A204.1 (cell line): ENCODE measurements around the gene WNT3.

ENCODE experiments used
- FAIRE-seq: peaks from 2 replicates; lab custom pipeline; 2012; peaks lifted over from hg19 to GRCh38; lab: Jason Lieb, UNC

WNT3 gene

DNA sequence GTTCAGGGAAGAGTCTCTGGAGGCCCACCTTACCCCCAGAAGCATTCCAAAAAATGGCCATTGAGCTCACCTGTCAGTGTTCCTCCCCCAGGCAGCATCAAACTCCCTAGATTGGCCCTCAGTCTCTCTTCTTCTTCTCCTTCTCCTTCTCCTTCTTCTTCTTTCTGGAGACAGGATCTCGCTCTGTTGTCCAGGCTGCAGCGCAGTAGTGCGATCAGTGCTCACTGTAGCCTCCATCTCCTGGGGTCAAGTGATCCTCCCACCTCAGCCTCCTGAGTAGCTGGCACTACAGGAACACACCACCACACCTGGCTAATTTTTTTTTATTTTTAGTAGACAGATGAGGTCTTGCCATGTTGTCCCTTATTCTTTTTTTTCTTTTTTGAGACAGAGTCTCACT, 16.4 kb upstream of the WNT3 start:
- FAIRE-seq = no peak

DNA sequence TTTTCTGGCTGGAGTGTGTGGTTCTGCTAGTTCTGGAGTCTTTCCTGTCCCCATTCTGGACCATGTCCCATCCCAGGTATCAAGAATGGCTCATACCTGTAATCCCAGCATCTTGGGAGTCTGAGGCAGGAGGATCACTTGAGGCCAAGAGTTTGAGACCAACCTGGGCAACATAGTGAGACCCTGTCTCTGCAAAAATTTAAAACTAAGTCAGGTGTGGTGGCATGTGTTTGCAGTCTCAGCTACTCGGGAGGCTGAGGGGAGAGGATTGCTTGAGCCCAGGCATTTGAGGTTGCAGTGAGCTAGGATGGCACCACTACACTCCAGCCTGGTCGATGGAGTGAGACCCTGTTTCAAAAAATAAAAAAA, 15.3 kb upstream of the WNT3 start:
- no peak for FAIRE-seq

DNA sequence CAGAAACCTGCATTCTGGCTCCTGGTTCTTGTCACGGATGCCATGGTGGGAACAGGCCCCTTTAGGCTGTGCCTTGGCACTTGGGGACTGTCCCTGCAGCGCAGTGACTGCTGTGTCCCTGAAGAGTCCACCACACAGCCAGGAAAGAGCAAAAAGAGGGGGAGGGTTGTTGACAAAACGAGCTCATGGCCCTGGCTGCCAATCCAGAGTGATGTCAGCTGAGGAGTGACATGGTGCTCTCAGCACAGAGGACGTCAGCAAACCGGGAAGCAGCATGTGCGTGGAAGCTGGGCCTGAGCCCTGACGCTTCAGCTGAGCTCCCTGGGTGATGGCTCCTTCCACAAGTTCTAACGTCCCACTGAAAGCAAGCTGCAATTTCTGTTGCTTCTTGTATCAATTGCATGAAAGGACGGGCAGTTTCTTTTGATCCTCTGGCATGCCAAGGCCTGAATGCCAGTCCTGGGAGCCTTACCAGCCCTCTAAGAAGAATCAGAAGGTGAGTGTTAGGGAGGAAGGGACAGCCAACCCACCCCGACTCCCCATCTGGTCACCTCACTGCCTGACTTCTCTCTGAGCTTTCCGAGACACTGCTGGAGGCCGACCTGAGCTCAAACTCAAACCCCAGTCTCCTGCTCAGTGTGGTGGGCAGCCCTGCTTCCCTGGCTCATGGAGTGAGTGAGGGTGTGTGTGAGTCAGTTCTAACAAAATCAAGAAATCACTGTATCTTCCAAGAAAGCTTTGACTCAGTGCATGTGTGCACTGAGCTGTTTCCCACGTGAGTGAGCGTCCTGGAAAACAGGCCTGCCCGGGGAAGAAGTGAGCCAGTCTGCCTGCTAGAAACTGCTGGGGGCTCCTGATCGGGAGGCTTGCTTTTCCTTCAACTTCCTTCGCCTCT, 14.7 kb upstream of the WNT3 start:
- no peak for FAIRE-seq

DNA sequence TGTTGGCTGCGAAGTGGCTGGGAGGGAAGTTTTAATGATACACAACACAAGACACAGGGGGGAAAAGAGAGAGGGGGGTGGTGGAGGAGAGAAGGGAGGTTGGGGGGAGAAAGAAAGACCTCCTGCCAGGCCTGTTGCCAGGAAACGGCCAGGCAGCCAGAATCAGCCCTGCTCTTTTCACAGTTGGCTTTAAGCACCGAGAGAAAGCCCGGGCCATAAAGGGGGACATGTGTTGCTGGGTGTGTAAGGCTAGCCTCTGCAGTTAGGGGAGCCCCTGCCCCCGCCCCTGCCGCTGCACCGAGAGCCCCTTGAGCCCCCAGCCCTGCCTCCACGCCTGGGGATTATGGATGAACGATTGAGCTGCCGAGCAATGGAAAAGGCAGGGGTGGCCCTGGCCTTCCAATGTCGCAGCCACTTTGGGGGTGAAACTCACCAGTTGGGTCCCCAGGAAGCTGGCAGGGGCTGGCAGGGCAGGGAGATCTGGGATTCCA, 13.9 kb upstream of the WNT3 start:
- no peak for FAIRE-seq

DNA sequence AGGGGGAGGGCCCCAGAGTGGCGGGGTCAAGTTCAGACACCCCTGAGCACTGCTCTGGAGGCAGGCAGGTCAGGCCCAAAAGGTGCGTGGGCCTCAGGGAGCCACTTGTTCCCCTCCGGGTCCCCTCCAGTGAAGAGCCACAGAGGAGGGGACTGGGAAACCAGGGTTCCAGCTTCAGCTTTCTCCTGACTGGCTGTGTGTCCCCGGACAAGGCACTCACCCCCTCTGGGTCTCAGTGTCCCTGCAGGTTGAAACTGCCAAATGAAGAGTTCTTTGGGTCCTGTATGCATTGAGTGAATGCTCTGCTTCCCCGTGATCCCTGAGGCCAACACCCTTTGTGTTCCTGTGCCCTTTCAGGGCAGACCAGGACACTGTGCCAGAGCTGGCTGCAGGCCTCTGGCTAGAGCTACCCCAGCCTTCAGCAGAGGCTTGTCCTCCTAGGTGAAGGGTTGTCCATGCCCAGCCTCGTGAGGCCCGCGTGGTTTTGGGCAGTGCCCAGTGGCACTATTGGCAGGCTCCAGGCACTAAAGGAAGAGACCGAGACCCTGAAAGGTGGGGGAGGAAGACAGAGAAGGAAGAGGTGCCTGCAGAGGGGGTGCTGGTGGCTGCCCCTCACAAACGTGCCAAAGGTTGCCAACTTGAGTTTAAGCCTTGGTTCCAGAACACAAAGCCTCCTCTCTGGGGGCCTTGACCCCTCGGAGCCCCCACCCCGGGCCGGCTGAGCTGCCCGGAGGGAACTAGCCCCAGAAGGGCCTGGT, 13.3 kb upstream of the WNT3 start:
- FAIRE-seq = no peak

DNA sequence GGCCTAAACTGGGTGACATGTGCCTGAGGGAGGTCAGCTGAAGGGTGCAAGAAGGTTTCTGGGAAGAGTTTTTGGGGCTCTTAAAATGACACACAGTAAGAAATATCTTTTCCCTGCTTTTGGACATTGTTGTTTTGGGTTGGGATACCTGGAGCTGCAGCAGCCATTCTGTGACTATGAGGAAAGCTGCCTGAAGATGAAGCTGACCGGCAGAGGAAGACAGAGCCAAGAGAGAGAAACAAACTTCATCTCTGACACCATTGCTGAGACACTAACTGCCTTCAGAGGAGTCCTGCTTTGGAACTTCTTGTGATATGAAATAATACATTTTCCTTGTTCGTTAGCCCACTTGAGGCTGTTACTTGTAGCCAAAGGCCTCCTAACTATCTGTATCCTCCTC, 8.8 kb upstream of the WNT3 start:
- FAIRE-seq = no peak

DNA sequence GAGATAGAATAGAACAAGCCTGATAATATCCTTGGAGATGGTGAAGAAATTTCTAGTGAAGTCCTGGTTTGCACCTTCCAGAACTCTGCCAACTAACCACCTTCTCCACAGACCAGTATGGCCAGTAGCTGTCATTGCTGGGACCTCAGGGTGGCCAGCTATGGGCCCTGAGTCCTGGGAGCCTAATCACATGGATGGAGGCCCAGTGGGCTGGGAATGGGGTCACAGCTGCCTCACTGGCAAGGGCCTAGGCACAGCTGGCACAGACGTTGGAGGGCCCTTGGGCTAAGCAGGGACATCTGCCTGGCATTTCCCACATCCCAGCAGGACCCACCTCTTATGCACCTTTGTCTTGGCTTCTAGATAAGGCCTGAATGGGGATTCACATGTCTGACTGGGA, 7.6 kb upstream of the WNT3 start:
- no peak for FAIRE-seq

DNA sequence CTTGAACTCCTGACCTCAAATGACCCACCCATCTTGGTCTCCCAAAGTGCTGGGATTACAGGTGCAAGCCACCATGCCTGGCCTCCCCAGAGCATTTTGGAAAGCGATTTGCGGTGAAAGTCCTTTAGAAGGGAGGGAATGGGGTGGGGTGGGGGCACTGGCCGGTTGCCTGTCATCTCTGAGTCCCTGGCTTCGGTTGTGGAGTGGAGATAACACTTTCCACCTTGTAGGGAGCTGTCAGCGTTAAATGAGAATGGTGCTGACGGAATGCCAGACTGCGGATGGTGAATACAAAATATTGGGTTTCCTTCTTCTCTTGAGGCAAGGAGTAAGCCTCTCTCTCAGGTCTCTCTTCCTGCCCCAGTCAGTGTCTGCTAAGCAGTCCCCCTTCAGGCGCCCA, 5.2 kb upstream of the WNT3 start:
- FAIRE-seq = no peak

DNA sequence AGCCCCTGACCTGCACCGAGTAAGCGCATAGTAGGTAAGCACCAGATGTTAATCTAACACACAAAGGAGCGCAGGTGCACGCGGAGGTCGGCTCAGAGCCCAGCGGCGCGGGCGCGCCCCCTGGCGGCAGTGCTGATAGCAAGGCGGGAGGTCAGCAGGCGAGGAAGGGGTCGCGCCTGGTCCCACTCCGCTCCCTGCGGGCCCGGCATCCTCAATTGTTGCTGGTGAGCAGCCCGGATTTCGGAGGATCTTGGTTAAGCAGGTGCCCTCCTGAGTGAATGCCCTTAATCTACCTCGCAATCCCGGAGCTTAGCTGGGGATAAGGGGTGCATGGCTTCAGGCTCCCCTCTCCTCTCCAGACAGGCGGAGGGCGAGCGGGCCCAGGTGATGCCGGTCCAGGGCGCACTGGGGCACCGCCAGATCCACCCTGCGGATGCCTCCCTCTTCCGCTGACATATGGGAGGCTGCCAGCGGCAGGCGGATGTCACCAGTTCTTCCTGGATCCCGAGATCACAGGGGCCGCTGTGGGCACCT, 4.0 kb upstream of the WNT3 start:
- FAIRE-seq = no peak

DNA sequence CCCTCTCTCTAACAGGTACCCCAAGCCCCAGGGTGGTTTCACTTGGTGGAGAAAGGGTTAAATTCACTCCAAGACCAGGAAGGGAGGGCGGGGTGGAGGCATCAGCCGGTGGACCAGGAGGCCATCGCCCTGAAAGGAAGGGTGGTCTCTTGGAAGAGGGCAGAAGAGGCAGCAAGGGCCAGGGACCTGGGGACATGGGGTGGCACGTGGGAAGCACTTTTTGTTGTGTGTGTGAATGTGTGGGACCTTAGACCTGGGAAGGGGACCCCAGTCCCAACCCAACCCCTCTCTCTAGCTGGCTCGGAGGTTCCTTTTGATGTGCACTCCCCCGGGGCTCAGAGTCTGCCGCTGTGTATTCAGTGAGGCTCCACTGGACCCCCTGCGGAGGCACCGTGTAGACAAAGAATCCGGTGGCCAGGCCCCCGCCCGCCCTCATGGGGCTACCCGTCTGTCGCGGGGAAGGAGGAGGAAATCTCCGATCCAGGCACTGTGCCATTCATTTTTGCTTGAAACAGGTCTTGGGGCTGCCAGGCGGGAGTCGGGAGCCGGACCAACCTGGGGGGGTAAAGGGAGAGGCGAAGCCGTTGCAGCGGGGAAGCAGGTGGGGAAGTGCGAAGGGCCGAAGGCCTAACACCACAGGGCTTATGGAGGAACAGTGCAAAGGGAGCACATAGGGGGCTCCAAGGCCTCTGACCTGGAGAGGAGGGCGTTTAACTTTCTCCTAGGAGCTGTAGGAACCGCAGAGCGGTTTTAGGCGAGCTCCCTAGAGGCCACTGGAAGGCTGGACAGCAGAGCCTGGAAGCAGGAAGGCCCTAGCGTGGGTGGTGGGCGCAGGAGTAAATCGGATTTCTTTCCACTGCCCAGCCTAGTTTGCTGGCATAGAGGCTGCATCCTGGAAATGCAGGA, 3.2 kb upstream of the WNT3 start:
- no peak for FAIRE-seq

DNA sequence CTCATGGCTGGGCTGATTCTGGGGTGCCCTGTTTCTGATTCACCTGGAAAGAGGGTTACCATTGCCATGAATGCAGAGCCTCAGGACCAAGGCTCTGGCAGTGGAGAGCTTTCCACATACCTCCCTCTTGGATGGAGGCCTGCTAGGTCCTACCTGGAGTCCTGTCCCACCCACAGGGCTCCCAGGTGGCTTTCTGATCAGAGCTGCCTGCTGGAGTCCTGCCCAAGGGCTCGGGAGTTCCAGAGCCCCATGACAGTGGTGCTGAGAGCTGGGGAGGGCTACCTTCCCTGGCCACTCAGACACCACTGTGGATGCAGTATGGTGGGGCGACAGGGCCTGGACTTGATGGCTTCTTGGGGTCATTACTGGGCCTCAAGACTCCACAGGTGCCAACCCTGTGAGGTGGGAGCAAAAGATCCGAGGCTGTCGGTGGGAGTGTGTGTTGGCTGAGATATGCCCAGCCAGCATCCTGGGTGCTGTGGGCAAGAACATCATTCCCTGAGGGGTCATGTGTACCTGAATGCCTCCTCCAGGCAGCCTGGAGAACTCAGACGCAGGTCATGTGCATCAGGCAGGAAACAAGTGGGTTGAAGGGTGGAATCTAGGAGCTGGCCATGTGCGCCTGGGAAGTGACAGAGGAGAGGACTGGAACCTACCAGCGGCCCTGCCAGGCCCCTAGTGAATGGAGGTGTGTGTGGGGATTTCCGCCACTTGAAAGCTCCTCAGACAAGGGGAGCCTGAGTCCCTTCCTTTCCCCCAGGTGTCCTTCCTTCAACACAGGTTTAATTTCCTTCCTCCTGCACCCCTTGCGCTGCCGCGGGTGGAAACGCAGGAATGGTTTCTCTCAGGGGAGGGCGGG, 2.3 kb upstream of the WNT3 start:
- no peak for FAIRE-seq

DNA sequence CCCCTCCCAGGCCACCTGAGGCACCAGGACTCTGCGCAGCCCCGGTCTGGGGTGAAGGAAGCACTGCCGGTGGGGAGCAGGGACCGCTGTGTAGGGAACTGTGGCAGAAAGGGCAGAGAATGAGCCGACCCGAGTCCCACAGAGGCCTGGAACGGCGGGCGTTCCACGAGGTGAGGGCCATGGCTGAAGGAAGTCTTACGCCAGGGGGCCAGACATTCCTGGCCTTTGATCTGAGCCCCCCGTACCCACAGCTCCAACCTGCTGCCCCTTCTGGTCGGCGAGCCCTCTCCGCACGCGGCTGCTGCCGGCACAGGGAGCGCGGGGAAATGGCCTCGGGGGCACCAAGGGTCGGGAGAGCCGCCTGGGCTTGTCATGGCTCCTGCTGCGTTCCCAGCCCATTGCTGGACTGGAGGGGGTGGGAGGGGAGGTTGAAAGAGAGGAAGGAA, 1.4 kb upstream of the WNT3 start:
- FAIRE-seq = no peak

DNA sequence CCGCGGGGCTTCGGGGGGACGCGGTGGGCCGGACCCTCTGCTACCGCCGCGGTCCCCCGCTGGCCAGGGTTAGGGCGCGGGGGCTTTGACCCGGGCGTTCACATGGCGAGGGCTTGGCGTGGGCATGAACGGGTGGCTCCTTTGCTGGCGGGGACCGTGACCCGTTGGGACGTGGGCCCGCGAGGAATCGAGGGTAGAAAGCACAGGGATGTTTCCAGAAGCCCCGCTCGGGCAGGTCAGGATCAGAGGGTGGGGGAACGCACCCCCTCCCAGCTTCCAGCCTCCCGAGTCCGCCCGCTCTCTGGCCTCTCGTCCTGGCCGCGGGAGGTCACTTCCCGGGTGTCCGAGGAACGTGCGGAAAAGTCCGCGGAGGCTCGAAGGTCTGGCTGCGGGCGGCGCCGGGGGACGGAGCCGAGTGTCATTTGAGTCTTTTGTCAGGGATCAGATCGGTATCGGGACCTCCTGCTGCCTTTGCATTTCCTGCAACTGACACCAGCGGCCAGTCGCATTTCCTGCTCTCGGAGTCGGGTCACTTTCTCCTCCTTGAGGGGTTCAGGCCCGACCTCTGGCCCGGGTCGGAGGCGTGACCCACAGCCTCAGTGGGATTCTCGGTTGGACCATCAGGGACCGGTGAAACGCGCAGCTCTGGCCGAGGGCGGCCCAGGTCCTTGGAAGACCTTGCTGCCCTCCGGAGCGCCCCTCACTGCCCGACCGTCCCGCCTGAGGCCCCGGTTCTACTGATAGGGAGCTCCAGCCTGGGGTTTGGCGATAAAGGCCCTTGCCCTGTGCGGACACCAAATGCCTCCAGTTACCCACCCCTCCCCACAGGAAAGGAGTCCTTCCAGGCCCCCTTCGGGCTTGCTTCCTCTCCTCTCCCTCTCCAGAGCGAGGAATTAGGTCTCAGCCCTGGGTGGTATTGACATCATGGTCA, 702 bp upstream of the WNT3 start:
- no peak for FAIRE-seq

DNA sequence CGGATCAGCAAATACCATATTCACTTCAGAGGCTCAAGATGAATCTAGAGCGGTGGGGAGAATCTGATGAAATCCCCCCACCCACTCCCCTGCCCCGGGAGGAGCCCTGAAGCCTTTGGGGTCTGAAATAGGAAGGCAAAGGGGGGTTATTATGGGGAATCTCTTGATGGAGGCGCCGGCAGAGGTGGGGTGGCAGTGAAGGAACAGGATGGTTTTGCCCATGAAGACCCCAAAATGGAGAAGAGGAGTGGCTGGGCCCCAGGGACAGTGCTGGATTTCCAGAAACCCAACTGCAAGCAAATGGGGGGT, 637 bp downstream of the WNT3 start:
- no peak for FAIRE-seq

DNA sequence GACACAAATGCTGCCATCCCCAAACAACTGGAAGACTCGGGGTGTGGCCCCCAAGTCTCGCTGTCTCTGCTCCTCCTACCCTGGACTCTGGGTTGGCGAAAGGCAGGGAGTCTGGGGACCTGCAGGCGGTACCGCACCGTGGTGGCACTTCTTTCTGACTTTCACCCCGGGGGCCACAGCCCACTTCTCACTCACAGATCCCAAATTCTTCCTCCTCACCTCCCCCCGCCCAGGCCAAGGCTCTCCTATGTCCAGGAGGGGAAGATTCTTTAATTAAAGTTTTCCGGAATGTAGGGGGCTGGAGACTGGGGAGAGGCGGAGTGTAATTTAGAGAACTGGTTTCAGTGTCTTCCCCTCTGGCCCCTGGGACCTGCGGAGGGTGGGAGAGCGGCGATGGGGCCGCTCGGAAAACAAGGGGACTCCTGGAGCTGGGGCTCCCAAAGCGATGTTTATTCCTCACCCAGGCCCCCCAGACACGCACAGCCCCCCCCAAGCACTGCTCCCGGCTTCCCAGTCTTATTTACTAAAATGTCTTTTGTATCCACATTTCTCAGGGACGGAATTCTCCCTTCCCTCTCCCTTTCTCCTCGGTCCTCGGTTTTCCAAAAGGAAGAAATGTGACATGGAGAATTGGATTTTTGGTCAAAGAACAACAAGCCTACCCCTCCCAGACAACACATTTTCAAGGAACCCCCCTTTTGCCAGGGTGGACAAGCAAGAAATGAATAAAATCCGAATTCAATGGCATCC, 1.2 kb downstream of the WNT3 start:
- no peak for FAIRE-seq

DNA sequence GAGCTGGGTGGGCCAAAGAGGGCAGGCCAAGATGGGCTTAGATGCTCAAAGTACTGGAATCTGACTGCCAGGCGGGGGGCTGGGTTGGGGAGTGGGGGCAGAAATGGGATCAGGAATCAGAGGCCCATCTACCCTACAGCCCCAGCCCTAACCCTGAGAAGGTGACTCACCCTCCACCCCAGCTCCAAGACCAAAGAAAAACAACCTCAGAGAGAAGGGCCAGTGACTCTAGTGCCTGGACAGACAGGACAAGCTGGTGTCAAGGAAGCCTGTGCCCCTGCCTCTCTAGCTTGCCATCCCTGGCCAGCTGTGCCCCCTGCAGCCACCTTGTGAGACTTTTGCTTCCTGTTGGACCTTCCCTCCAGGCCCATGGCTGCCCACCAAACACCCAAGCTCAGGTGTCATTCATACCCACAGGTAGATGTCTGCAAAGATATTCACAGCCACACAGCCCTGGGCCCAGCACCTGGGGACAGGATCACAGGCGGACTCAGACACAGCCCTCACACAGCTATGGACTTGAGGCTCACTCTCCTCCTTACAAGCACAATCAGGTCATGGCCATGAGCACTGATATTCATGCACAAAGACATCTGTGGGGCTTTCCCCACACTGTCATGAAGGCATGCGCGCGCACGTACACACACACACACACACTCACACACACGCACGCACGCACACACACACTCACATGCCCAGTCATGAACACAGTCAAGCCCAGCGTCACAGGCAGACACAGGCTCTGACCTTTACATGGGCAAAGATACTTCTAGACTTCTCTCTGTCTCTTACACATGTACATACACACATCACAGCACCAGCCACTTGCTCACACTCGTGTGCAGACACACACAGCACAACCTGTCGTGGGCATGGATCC, 2.8 kb downstream of the WNT3 start:
- FAIRE-seq = no peak

DNA sequence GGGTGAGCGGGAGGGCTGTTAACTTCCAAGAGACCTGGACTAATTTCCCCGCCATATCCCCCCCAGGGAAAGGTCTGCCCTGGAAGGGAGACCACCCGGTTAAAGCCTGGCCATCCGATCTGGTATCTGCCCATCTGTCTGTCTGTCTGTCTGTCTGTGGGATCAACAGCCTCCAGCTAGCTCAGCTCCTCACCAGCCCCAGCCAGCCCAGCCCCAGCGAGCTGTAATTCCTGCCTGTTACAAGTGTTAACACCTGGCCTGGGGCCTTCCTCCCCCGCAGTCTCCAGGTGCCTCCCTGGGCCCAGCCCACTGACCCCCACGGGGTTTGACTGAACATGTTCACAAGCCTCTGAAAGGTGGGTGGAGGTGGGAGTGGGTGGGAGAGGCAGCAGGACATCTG, 4.0 kb downstream of the WNT3 start:
- no peak for FAIRE-seq

DNA sequence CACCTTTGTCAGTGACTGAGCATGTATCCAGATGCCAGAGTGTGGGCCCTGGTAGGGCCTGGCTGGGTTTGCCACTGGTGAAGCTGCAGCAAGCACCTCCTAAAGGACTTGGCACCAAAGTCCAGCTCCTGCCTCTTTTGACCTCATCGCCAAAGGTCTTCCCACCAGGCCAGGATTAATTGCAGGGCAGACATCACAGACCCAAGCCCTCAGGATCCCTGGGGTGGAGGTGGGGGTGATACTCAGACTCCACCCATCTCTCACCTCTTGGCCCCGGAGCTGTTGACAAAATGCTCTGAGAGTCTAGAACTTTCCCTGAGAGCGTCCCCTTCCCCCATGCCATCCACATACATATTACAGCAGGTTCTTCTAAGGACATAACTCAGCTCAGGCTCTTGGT, 4.6 kb downstream of the WNT3 start:
- no peak for FAIRE-seq
